ENCODE results near the gene GALNT2.

Gene GALNT2

DNA sequence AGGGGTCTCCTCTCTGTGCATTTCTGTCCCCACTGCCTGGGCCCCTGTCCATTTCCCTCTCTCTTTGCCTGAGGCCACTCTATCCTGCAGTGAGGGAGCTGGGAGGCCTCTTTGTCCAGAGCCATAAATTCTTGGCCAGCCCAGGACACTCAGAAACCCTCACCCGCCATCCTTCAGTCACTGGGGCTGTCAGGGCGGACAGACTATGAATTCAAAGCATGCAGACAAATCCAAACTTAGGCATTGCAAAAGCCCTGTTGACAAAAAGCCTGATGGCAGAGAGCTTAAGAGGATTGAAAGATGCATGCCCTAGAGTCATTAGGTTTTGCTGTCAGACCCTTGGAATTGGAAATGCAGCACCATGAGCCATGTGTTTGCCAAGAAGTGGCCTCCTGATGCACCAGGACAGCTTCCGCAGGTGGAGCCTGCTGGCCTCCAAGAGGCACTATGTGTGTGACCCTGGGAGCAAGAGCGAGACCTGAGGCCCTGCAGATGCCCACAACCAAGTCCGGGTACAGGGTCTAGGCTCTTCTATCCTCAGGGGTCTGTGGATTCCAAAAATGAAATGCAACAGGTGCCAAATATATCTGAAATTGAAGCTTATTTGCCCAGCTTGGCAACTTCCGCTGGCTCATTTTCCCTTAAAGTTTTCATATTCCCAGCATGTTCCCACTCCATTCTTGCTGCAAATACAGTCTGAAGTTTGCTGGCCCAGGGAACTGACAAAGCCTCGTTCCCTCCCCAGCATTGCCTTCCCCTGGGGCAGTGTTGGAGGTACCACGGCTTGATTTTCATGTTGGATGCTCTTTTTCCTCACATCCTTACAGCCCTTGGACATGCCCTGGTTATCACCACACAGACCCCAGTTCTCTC is 181.2 kb downstream of the GALNT2 start:
- no peak for DNase-seq

DNA sequence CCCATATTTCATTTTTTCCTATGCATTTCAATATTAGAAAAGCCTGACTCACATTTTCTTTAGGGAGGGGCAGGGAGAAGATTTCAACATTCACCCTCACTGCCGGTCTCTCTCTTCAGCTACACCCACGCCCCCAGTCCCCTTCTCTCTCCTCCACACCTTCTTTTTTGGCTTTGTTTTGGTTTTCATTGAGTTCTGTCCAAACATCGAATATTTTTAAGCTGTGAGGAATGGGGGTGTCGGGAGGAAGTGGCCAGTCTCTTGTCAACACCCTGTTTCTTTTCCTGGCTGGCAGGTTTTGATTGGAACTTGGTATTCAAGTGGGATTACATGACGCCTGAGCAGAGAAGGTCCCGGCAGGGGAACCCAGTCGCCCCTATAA is 181.8 kb downstream of the GALNT2 start:
- DNase-seq = no peak

DNA sequence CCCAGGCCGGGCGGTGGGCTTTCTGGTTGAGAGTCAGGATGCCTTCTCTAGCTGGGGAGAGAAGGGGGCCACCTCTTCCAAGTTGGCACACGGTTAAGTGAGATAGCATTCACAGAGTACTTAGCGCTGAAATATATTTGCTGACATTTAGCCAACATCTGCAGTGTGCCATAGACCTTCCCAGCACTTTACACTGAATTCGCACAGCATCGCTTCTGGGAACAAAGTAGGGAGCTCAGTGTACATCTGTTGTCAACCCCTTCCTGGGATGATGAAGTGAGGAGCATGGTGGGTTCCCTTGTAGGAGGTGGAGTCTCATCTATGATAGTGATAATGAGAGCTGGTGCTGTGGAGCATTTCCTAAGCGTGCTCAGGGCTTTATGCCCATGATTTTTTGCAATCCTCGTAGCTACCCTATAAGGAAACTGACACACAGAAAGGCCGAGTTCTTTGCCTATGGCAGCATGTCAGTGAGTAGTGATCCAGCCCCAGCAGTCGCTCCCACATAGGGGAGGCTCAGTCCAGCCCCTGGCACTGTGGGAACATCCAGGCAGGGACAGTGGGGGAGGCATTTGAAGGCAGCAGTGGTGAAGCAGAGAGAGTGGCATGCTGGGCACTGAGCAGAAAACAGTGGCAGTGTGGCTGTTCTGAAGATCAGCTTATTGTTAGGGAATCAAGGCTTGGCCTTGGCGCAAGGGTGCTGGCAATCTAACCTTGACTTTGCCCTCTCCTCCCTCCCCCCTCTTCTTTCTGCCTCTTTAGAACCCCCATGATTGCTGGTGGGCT is 182.8 kb downstream of the GALNT2 start:
- no peak for DNase-seq

GRCh38 chr1:230250666-230251065 is 183.6 kb downstream of the GALNT2 start:
- DNase-seq = no peak

DNA sequence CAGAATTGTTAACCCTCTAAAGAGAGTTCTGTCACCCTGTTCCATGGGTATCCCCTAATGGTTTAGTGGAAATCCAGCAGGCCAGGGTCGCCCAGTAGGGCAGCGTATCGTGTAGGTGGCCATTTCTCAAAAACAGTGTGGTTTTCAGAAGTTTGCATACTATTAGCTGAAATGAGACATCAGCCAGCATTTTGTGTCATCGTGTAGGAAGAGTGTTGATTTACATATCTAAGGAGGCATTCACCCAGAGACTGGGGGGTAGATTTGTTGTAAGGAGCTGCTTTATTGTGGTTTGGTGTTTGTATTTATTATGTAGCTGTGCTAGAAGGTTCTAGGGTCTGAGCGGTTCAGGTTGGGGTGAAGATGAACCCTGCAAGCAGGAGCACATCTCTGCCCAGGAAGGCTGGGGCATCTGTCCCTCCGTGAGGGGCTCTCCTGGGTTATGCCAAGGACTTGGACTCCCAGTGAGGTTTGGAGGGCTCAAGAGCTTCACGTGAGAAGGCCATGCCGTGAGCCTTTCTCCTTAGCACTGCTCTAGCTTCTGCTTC is 184.7 kb downstream of the GALNT2 start:
- no peak for DNase-seq

DNA sequence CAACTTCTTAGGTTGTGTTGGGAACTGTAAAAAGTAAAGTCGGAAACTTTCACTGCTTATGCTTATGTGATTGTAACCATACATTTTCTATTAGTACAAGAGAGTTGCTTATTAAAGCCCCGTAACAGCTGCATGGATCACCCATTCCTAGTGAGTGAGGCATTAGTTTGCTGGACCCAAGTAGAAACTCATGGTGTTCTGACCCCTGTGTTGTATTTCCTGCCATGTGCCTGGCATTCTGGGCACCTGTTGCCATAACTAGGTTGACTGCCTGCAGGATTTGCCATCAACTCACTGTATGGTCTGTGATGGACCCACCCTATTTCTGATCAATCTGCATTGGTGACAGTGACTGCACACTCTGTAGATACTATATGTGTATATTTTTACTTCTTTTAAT is 186.1 kb downstream of the GALNT2 start:
- no peak for DNase-seq

GRCh38 chr1:230254265-230254664 is 187.2 kb downstream of the GALNT2 start:
- DNase-seq = no peak

DNA sequence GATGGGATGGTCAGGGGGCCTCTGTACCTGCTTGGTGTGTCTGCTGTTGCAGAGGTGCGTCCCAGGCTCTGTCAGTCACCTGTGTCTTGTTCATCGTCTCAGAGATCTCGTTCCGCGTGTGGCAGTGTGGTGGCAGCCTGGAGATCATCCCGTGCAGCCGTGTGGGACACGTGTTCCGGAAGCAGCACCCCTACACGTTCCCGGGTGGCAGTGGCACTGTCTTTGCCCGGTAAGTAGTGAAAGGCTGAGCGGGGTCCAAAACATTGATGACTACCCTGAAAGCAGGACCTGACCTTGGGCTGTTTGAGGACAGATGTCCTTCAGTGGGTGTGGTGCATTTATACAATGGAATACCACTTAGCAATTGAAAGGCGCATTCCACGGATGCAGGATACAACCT is 188.1 kb downstream of the GALNT2 start:
- no peak for DNase-seq

- no peak for DNase-seq
These were observed 189.0 kb downstream of the GALNT2 start for GRCh38 chr1:230255991-230256390.

DNA sequence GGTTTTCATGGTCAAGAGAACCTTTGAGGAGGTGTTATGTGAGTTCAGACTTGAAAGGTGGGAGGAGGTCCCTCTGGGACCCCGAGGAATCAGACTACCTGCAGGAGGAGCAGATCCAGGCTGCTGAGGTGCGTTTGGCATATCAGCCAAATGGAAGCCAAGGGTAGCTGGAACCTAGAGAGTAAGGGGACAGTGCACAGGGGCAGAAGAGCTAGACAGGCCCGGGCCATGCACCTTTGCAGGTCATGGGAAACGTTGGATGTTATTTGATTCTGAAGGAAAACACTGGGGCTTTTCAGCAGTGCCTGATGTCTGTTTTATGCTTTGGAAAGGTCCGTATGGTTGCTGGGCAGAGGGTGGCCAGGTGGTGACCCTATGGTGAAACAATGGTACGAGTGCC is 189.9 kb downstream of the GALNT2 start:
- no peak for DNase-seq

DNA sequence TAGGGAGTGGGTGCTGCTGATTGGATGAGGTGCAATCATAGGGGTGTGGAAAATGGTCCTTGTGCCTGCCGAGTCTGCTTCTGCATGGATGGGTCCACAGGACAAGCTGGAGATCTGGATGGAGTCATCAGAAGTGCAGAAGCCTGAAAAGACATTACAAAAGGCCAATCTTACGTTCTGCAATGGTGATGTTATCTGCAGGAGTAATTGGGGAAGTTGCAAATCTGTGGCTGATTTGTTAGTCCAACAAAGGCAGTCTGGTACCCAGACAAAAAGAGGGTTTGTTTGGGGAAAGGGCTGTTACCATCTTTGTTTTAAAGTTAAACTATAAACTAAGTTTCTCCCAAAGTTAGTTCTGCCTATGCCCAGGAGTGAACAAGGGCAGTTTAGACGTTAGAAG is 192.6 kb downstream of the GALNT2 start:
- no peak for DNase-seq

GRCh38 chr1:230260831-230261230 is 193.8 kb downstream of the GALNT2 start:
- DNase-seq = no peak

DNA sequence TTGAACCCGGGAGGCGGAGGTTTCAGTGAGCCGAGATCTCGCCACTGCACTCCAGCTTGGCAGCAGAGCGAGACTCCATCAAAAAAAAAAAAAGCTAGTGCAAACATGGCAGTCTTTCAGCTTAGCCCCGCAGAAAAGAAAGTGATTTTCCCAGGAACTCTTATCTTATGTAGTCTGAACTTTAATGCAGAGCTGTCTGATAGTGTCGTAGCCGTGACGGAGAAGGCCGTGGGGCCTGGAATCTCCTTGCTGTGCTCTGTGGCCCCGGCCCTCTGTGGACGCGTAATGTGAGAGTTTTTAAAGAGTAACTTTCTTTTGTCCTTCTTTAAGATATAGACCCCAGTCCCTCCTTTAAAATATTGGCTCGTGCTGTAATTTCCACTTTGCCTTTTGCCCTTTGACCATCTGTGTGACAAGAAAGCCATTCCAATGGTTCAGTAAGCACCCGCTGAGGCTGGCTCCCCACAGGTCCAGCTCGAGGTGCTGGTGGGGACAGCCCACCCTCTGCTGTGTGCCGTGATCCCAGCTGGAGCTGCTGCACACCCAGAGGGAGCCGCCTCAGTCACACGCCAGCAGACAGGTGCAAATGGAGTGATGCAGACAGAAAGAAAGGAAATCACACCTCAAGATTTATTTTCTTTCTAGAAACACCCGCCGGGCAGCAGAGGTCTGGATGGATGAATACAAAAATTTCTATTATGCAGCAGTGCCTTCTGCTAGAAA is 195.1 kb downstream of the GALNT2 start:
- DNase-seq = no peak

- no peak for DNase-seq
These were observed 196.0 kb downstream of the GALNT2 start for GRCh38 chr1:230262867-230263567.

DNA sequence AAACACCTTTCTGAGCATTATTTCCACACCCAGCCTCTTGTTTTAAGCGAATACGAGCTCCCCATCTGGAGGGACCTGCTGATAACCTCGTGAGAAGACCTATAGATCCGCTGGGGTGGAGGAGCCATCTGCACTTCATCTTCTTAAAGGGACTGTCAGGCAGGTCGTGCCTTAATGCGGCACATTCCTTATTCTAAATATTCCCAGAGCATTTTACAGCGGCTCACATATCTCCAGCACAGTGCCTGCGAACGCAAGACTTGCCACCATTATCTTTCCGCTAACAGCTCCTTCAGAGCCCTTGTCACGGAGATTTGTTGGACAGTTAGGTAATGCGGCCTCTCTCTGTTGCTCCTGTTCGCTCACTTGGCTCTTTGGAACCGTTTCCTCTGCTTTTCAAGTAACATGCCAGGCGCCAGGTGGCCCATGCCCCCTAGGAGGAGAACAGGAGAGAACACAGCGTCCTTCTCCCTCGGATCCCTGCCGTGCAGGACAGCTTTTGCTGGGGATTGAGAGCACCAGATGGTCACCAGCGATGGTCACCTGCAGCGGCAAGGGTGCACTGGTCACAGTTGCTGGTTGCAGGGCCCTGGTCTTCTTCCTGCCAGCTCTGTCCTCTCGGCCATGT is 196.6 kb downstream of the GALNT2 start:
- DNase-seq = no peak

GRCh38 chr1:230264342-230264741 is 197.3 kb downstream of the GALNT2 start:
- DNase-seq = no peak

DNA sequence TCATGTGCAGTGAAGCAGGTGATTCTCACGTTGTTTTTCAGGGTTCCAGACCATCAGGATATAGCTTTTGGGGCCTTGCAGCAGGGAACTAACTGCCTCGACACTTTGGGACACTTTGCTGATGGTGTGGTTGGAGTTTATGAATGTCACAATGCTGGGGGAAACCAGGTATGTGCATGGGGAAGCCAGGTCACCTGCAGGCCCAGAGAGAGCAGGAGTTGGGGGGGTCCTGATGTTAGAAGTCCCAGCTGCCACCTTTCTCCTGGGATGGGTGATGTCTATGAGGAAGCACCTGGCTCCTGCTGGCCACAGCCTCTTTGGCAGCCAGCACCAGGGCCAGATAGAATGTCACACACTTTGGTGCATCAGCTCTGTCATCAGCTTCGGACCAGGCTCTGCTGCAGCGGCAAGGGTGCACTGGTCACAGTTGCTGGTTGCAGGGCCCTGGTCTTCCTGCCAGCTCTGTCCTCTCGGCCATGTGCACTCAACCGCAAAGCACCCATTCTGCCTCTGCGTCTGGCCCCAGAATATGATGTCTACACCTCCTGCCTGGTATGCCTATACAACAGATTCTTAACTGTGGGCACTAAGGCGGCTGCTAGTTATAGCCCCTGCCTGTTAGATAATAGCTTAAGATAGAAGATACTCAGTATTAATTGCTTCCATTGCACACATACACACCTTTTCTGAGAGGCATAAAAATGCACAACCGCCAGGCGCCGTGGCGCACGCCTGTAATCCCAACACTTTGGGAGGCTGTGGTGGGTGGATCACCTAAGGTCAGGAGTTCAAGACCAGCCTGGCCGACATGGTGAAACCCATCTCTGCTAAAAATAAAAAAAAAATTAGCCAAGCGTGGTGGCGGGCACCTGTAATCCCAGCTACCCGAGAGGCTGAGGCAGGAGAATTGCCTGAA is 198.4 kb downstream of the GALNT2 start:
- no peak for DNase-seq

- DNase-seq = no peak
These were observed 199.4 kb downstream of the GALNT2 start for GRCh38 chr1:230266456-230266855.

DNA sequence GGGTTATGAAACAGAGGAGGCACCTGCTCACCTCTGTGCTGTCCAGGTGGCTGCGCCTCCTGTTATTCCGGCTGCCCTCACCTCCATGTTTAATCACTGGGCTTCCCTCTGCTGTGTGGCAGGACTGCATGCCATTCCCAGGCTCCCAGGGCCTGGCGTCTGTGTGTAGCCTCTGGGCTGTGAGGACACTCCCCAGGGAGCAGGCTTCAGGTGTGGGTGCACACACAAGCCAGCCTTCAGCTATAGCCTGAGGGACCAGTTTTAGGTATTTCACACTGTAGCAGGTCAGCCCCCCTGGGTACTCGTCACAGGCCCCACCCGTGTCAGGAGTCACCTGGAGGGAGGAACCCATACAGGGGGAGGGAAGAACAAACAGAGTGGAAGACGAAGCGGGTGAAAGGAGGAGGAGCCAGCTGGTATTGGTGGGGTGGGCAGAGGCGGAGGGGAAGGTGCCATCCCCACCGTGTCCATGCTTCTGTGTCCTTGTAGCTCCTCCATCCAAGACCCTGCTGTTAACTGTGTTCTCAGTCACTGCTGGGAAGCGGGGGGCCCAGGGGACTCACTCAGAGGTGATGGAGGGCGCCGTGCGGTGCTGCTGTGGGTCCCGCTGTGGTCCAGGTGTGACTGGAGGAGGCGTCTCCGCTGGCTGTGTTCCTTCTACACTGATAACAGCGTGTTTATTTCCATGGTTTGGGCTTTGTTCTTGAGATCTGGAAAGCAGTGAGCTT is 200.5 kb downstream of the GALNT2 start:
- DNase-seq = no peak

Data from AML-193 (cell line).